Kidney (tissue), 14 donors: ENCODE measurements around the gene HDAC9. TPM values are rescaled to one million over a fixed set of nuclear protein-coding genes. Genes with fewer than 3 reads are reported as not detected.
A peak's percentile ranks its signal among the peaks of the same experiment; 100 is the strongest.

Source experiments
- DNase-seq, 5 donors: peaks; one replicate each; pipeline ENCODE4 v3.0.0-alpha.2; 2013 to 2020
- FAIRE-seq: peaks from 2 replicates; lab custom pipeline; 2012; peaks lifted over from hg19 to GRCh38; lab: Jason Lieb, UNC
- H3K27ac ChIP-seq, 2 donors: one replicate each; pipeline ENCODE4 v1.7.0; 2013; ENCODE audit warnings: low read depth in 2 of 2, low read length in 2 of 2, inconsistent platforms in 1 of 2
- H3K27me3 ChIP-seq: one replicate; pipeline ENCODE4 v1.7.1; 2013; ENCODE audit warnings: low read length, inconsistent platforms; ENCODE audit not compliant: control insufficient read depth, insufficient read depth
- H3K36me3 ChIP-seq, 3 donors: one replicate each; pipeline versions ENCODE4 v1.7.0 to v1.7.1; 2013; ENCODE audit warnings: low read length in 3 of 3, control low read depth in 1 of 3, inconsistent platforms in 1 of 3; ENCODE audit not compliant: insufficient read depth in 3 of 3, control insufficient read depth in 2 of 3
- H3K4me1 ChIP-seq, 3 donors: one replicate each; pipeline versions ENCODE4 v1.7.0 to v1.7.1; 2013; ENCODE audit warnings: low read length in 3 of 3, inconsistent platforms in 1 of 3, low read depth in 1 of 3; ENCODE audit not compliant: control insufficient read depth in 2 of 3, insufficient read depth in 2 of 3
- H3K4me3 ChIP-seq, 3 donors: one replicate each; pipeline versions ENCODE4 v1.7.0 to v1.8.1; 2013; ENCODE audit warnings: low read length in 3 of 3, control low read depth in 1 of 3, inconsistent platforms in 1 of 3
- H3K9ac ChIP-seq, 3 donors: one replicate each; pipeline versions ENCODE4 v1.7.0 to v1.7.1; 2013; ENCODE audit warnings: low read length in 3 of 3, control low read depth in 1 of 3, inconsistent platforms in 1 of 3
- H3K9me3 ChIP-seq, 3 donors: one replicate each; pipeline versions ENCODE4 v1.7.0 to v1.7.1; 2013; ENCODE audit warnings: low read length in 3 of 3, control low read depth in 1 of 3, inconsistent platforms in 1 of 3; ENCODE audit not compliant: control insufficient read depth in 2 of 3, insufficient read depth in 1 of 3
- CTCF ChIP-seq: IDR thresholded peaks from 3 replicates; pipeline ENCODE4 v1.5.1; 2012; ENCODE audit warnings: mild to moderate bottlenecking, moderate library complexity, borderline replicate concordance; ENCODE audit not compliant: insufficient read depth; ENCODE audit errors: extremely low read depth
- intact Hi-C: fragments of 100-400 bp; cut with DNase I; formaldehyde crosslinking; loops from one replicate; pipeline ENCODE4 v1.11.1; 2022
- polyA plus RNA-seq: library from polyadenylated mRNA; stranded (reverse); fragments of 350-450 nt; fragmentation: Illumina TruSeq; extraction: RNeasy Lipid Tissue Mini Kit (QIAGEN cat#74804); gene quantifications from one replicate; pipeline ENCODE4 v1.2.3, GENCODE V29; 2014; ENCODE audit warnings: low read depth, low replicate concordance; ENCODE audit not compliant: insufficient read depth
- total RNA-seq: library from RNA; stranded (reverse); fragmentation: NEBNext Ultra II Directional; extraction: Animal tissue kit (Norgen Biotek cat#: 25700); gene quantifications from one replicate; pipeline ENCODE4 v1.2.1, GENCODE V29; 2021
- donor health status: control.
- donor health status: control.
- donor health status: control.
- donor health status: control.
- donor health status: control.
- donor health status: DM: yes; HTN: yes; CAD: no.
- donor health status: Normal renal cell carcinoma (clear cell type).

The HDAC9 gene
- total and polyA plus RNA-seq, 2 donors from 2014 or later, result 2.1 to 22.1 TPM

GRCh38 chr7:18491871-18492270, 3.7 kb upstream of the HDAC9 start:
- no peaks in the 10 kb centered on the region for H3K36me3 ChIP-seq
- no peak overlapping the region for H3K4me3 ChIP-seq
- H3K27ac ChIP-seq, result no peak overlapping the region
- no peak for DNase-seq
- no peaks in the 10 kb centered on the region for H3K9me3 ChIP-seq
- intact Hi-C loops, result no loop called here
- H3K4me1 ChIP-seq, result no peaks in the 10 kb centered on the region
- H3K27me3 ChIP-seq, result no peaks in the 10 kb centered on the region
- no peak overlapping the region for H3K9ac ChIP-seq
- TF ChIP-seq CTCF, result no peak
- no peak for FAIRE-seq

GRCh38 chr7:18494406-18494805, 1.1 kb upstream of the HDAC9 start:
- H3K27ac ChIP-seq, result no peak overlapping the region
- no peak overlapping the region for H3K9ac ChIP-seq
- no peak for TF ChIP-seq CTCF

GRCh38 chr7:18494821-18495408, 634 bp upstream of the HDAC9 start:
- DNase-seq (peak in 1 of 5 donors; percentile 52), FAIRE-seq (no peak)
- H3K27me3 ChIP-seq, result no peaks in the 10 kb centered on the region
- peak overlapping the region in 2 of 3 donors; percentile 50 to 57 for H3K4me3 ChIP-seq
- peak overlapping the region in 1 of 3 donors; percentile 31 for H3K9ac ChIP-seq
- no peaks in the 10 kb centered on the region for H3K36me3 ChIP-seq
- no peak overlapping the region for H3K27ac ChIP-seq
- intact Hi-C loops, result no loop called here
- H3K4me1 ChIP-seq, result no peaks in the 10 kb centered on the region
- no peak for TF ChIP-seq CTCF
- no peaks in the 10 kb centered on the region for H3K9me3 ChIP-seq

More at GRCh38 chr7:18494406-18494805, 1.1 kb upstream of the HDAC9 start:
- Histone ChIP-seq H3K4me3 (no peak overlapping the region), H3K27me3 (no peaks in the 10 kb centered on the region), H3K4me1 (no peaks in the 10 kb centered on the region), H3K9me3 (no peaks in the 10 kb centered on the region), H3K36me3 (no peaks in the 10 kb centered on the region)
- FAIRE-seq (no peak), DNase-seq (no peak)
- intact Hi-C loops, result no loop called here

GRCh38 chr7:18496341-18496700, 772 bp downstream of the HDAC9 start:
- H3K27me3 ChIP-seq, result no peaks in the 10 kb centered on the region
- no peaks in the 10 kb centered on the region for H3K4me1 ChIP-seq
- DNase-seq (no peak), FAIRE-seq (no peak)
- no peaks in the 10 kb centered on the region for H3K36me3 ChIP-seq
- H3K9ac ChIP-seq, result peak overlapping the region in 1 of 3 donors; percentile 54
- peak overlapping the region; percentile 50 to 63 (median 57) for H3K4me3 ChIP-seq
- intact Hi-C loops, result no loop called here
- TF ChIP-seq CTCF, result no peak
- no peaks in the 10 kb centered on the region for H3K9me3 ChIP-seq
- H3K27ac ChIP-seq, result peak overlapping the region in 1 of 2 donors; percentile 30
